Stromal cell of bone marrow (primary cell): ENCODE measurements around the gene GRM8.

Source experiments
- DNase-seq: peaks from one replicate; pipeline ENCODE4 v3.0.0-alpha.2; 2012; ENCODE audit warnings: low read depth

Gene GRM8

DNA sequence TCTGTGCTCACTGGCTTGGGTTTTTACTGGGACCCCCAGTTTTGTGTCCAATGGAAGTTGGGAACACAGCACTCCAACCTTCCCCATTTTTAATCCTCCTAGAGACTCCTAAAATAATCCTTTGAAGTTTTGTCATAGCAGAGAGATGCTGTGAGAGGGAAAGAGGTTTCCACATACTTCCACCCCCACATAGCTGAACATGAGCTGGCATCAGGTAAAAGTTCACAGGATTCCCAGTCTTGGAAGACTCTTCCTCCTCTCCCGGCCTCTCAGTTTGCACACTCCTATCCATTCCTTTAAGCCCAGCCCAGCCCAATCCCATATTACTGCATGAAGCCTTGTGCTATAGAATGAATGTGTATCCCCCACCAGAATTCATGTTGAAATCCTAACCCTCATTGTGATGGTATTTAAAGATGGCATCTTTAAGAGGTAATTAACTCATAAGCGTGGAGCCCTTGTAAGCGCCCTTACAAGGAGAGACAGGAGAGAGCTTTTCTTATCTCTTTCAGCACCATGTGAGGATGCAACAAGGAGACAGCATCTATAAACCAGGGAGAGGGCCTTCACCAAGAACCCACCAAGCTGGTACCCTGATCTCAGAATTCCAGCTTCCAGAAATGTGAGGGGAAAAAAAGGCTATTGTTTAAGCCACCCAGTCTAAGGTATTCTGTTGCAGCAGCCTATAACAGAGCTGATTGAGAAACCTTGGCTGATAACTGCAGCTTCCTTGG, 22.4 kb downstream of the GRM8 start:
- no peak for DNase-seq

DNA sequence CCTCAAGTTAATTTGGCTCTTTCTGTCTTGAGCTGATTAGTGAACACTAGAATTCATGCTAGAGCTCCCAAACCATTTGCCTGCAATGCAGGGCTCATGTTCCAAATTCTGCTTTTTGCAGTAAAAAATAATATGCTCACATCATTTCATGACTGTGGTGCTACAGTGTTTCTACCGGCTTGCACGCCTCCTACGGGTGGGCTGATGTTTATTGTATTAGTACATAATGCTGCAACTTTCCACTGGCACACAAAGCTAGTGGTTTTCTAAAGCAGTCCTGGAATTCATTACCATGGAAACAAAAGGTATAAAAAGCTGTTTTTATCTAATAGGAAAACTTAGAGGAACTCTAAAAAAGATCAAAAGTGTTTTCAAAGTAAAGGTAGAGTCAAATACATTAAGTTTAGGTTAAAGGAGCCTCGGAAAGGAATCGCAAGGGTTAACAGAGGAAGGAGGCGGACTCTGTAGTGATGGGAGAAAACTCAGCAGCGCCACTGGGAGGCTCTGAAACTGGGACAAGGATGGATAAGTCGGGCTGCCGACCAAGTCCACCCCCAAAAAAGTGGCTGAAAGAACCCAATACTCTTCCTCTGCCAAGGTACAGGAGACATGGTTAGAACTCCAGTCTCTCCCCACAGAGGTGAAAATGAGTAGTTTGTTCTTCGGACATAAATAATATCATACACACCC, 25.9 kb downstream of the GRM8 start:
- DNase-seq = no peak

DNA sequence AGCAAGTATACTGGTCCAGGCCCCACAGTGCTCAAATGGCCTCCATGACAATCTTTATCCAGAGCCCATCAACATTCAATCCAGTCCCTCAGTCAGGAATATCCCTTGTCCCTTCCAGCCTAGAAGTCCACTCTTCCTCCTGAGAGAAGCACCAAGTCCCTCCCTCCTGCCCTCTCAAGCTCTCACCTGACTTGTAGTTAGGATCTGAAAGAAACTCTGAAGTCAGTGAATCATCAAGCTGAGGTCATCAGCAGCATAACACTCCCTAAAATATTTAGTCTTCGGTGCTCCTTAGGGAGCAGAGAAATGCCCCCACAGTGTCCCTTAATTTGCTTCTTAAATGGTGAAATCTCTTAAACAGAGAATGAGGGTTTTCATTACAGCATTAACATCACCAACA, 31.0 kb downstream of the GRM8 start:
- no peak for DNase-seq

DNA sequence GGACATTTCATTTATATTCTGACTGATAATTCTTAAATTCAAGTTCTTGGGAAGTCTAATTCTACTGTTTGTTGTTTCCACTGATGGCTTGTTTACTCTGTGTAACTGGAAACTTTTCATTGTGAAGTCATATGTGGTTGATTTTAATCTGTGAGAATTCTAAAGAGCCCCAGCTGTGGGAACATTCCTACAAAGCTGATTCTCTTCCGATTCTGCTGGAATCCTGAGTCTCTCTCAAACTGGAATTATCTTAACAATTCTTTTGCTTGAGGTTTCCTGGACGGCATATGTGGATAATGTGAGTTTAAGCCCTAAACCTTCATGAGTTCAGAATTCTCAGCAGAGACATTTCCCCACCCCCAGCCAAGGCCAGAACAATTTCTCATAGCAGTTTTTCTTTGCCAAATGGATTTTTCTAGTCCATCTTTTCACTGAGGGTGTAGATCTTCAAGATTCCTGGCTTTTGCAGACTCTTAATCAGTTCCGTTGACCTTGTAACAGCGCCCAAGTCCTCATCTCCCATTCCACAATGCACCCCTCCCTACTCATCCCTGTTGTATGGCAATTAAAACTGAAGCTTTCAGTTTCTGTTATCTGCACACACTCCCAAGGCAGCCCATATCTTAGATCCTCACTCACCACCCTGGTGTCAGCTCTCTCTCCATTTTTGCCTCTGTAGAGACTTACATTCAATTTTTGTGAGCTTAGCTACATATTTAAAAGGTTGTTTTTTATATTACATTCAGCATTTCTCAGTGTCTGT, 37.6 kb downstream of the GRM8 start:
- no peak for DNase-seq

DNA sequence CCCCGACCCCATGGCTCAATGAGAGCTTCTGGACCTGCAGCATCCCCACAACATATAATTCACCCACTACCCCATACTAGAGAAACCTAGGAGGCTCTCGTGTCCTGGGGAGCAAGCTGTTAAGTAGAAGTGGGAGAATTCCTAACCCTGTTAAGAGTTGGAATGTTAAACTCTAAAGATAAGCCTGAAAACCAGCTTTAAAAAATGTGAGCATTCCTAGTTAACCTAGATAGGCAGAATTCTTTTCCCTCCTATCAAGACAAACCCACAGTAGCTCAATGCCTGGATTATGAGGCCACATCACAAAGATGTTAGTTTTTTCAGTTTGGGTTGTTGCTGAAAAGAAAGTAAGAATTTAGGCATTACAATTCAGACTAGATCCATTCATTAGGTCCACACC, 42.9 kb downstream of the GRM8 start:
- no peak for DNase-seq

DNA sequence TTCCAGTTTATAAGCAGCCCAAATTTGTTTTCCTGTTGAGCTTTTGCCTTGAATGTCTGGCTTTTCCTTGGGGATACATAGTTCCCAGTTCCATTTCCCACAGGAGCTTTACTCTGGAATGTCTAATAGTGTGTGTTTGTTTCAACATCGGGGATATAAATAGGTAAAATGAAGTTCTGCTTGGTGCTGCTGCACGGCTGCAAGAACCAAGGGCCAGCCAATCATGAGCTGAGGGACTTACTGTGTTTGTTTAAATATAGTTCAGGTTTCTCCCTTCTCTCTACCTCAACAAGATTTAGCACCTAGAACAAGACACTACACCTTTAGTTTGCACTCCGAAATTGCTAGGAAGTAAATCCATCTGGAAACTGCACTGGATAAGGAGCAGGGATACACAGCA, 43.9 kb downstream of the GRM8 start:
- no peak for DNase-seq

DNA sequence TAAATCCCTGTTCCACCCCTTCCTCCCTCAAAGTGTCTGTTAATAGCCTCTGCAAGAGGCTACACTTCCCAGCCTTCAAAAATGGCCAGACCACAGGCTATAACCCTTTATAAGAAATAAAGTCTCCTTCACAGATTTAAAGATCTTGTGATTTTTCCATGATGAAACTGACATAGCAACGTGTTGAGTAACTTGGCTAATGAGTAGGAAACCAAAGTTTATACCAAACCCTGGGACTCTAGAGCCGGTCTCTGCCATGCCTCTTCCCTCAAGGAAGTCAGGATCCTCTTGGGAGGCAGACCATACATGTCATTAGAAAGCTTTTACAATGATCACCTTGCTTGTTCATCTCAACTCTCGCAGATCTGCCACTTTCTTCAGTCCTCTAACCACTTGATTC, 44.4 kb downstream of the GRM8 start:
- no peak for DNase-seq

DNA sequence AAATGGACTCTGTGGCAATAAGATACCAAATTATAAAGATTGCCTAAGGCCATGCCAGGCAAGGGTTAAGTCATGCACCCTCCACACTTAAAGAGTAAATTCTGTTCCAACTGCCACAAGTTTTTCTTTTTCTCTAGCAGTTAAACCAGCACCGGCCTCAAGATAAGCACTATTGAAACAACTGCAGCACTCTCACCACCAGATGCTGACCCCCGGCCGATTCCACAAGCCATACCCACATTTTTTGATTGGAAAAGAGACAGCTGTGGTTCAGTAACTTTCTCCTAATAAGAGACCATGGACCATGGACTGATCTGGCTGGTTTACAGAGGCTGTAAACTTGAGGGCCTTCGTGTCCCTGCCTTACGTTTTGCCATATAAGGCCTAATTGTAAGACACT, 44.9 kb downstream of the GRM8 start:
- DNase-seq = no peak

DNA sequence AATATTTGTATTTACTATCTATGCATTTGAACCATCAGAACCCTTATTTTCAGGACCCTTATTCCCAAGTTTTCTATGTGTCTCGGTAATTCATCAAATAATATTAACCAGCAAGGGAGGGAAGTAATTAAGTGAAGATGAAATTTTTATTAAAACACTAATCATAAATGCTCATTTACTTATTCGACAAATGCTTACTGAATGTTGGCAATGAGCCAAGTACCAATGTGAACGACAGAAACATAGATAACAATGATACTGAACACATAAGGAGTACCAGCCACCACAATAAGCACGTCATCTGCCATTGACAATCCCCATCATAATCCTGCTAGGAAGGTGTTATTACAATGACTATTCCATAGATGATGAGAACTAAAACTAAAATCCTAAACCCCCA, 45.5 kb downstream of the GRM8 start:
- DNase-seq = no peak

DNA sequence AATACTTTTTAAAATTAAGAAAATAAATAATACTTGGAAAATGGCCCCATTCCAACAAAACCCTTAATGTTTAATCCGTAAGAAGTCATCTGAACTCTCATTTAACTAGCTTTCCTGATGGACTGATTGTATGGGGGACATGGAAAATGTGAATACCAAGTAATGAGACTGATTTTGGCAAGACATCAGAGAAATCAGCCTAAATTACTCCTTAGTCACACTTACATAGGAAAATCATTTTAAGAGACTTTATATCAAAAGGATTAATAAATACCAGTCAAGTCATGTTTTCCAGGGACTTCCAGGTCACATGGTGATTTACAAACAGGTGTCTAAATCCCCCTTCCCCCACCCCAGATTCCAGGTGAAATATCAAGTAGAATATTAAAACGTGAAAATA, 58.2 kb downstream of the GRM8 start:
- DNase-seq = no peak

DNA sequence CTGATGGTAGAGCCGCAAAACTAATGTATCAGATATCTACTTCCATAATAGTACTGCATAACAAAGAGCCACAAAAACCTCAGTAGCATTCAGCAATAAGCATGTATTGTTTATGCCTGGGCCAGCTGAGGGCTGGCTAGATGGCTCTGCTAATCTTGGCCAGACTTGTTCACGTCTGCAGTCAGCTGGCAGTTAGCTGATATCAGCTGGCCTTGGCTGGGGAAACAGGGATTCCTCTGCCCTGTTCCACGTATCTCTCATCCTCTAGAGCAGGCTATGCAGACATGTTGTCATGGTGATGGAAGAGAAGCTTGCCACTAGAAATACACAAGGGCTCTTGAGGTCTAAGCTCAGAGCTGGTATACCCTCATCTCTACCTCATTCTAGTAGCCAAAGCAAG, 62.9 kb downstream of the GRM8 start:
- DNase-seq = no peak

DNA sequence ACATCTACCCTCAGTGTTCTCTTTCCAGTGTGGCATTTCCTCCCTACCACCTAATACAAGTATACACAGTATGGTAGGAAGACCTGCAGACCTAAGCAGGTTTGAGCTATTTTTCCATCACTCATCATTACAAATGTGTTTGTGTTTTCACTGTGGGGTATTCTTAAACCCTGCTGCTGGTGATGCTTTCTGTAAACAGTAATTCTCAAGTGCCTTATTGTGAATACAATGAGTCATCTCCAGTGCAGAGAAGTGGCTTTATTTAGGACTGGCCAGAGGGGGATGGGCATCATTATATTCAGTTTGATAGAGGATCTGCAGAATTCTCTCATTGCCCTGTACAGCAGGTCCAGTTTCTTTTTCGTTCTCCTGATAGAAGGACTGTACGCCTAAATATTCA, 63.7 kb downstream of the GRM8 start:
- DNase-seq = no peak

DNA sequence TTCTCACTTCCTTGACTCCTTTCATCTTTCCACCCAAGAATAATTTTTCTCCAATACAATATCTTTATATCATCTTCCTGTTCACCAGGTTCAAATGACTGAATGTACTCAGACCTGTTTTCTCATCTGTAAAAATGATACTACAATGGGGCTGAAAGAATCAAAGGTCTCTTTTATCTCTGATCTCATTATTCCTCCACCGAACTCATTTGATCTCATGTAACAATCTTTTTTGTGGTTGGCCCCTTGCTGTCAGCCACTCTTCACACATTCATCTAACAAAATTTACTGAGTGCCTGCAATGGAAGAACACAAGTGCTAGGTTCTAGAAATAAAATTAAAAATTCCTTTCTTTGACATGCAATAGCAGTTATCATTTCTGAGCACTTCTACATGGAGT, 65.0 kb downstream of the GRM8 start:
- DNase-seq = no peak

DNA sequence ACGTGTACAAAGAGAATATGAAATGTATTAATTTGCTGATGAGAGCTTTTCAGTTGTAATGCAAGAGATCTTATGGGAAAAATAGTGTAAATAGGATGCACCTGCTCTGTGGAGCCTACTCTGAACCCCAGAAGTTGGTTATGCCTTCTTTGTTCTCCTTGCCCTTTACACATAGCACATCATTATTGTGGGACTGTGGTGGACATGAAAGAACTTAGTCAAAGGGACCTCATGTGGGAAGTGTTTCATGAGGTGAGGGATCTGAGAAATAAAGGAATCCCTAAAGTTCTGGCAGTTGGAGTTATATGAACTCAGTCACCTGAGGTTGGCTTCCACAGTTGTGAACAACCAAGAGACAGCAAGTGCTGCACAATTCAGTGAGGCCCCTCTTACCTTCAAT, 66.1 kb downstream of the GRM8 start:
- no peak for DNase-seq

DNA sequence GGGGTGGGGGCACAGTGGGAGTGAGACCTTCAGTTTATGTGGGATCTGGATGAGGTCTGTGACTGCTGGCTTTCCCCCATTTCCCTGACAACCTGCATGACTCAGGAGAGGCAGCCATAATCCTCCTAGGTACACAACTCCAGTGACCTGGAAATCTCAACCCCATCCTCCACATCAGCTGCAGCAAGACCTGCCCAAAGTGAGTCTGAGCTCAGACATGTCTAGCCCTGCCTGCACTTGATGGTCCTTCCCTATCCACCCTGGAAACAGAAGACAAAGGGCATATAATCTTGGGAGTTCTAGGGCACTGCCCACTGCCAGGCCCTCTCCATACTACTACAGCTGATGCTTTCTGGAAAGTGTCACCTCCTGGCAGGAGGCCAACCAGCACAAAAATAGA, 75.6 kb downstream of the GRM8 start:
- no peak for DNase-seq

DNA sequence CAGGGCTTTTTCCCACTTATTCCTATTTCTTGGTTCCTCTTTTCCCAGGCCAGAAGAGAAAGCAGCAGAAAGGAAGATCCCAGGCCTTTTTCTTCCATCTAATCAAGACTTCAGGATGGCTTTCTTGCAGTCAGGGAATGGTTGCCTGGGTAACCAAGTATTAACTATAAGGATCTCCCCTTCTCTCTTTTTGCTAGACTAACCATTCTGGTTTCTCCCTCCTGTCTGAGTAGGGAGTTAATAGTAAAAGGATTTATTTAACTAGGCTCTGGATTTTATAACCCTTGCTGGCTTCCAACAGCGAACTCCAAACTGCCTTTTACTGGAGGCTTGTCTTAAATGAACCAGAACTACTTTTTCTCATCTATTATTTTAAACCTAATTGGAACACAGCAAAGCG, 90.4 kb downstream of the GRM8 start:
- no peak for DNase-seq

DNA sequence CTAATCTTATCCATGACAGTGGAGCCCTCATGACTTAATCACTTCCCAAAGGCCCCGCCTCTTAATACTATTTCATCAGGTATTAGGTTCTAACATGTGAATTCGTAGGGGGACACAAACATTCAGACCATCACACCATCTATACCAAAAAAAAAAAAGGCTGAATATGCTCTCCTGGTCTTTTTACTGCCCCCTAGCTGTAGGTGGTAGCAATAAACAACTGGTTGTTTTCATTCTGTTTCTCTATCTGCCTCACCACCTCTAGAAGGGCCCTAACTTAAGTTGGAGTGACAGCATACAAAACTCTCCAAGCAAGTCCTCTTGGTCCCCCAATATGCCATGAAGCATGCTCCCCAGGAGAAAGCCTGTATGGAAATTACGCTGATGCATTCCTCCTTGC, 94.1 kb downstream of the GRM8 start:
- no peak for DNase-seq

DNA sequence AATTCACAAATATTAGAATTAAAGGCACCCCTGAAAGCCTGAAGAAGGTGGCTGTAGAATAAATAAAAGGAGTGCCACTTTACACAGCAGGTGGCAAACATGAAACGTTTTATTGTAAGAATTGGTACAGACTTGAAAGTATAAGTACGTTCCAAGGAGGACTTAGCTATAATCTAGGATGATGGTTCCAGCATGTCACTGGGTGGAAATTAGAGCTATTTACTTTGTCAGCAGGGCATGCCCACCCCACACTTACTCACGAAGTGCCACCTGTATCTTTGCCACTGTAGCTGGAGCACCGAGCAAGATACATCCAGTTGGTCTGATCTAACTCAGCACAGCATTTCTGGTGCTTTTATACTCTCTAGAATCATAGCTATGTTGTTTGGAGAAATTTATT, 97.8 kb downstream of the GRM8 start:
- DNase-seq = no peak

DNA sequence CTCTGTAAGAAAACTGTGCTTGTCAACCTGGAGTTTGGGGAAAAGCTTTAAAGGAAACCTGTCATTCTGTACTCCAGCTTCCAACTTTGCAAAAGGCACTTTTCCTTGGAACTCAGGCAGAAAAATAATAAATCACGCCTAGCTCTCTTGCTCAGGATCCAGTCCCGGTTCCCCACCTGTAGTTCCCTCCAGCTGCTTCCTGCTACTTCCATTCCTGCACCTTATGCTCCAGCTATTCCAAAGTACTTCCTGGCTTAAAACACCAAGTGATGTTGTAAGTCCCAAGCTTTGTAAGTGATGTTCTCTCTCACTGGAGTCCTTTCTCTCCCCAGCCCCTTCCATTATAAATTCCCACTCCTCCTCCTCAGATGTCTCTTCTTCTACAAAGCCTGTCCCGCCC, 98.6 kb downstream of the GRM8 start:
- no peak for DNase-seq

DNA sequence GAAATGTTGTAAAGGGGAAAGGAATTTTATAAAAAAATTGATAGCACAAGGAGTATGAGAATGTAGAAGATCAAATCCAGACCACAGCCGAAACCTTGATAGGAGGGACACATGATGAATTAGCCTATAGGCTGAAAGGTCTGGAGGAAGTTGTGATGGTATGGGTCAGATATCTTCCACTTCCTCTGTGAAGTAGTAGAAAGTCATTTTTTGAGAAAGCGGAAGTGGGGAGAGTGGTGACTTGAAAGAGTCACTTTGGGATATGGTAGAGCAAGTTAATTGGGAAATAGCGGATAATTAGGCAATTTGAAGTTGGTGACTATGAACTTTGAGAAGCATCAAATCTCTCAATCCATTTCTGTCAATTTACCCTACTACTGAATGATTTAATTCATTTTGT, 99.4 kb downstream of the GRM8 start:
- no peak for DNase-seq

DNA sequence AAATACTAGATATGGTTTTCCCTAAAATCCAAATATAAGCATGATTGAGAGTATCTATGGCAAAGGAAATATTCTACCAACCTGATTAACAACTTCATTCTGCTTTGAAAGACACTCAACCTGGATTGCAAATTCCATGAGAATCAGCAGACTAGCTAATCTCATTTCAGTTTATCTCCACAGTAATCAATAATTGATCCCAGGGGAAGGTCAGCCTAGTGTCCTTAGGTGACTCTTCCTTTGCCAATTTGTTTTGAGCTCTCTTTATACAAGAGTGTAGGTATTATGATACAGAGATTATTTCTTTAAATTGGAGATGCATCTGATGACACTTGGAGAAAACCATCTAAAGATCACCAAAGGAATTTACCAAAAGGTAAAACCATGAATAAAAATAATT, 100.3 kb downstream of the GRM8 start:
- no peak for DNase-seq

DNA sequence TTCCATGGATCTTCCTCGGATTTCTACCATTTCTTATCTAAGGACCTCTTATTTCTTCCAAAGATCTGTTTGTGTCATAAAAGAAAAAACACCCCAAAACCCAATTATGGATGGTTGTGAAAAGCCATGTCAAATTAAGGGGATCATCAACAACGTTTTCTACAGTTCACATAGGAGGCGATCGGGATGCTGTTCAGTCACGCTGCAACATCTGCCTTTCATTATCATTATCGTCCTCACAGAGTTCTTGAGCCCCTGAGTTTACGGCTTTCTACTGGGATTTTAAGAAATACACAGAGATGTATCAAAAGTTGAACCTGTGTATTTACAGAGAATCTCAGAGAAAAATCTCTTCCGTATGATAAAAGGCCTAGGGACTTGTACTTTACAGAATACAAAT, 101.4 kb downstream of the GRM8 start:
- DNase-seq = no peak

DNA sequence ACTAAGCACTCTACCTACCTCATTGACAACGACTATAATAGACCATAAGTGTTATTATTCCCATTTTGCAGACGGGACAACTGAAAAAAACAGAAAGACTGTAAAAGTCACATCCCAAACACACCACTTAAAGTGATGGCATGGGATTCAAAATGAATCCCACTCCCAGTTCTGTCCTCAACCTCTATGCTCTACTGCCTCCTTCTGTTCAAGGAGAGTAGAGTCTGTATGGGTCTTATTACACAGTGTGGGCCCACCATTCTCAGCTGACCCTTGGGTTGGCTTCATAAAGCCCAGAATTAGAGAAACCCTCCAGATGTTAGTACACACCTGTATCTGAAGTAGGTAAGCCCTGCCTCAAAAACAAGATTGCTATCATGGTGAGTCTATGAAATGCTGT, 102.2 kb downstream of the GRM8 start:
- no peak for DNase-seq
